HEK293 (cell line): ENCODE measurements around the gene DNASE2B.

Experiments used
- ATF2 ChIP-seq: fragments of 450-650 bp; formaldehyde crosslinking; IDR thresholded peaks from 2 replicates; pipeline ENCODE4 v1.5.1; 2016; ENCODE audit warnings: missing biosample characterization, missing genetic modification characterization, low read depth
- CTCF ChIP-seq: fragments of 450-650 bp; formaldehyde crosslinking; IDR thresholded peaks from 2 replicates; pipeline ENCODE4 v1.5.1; 2016; ENCODE audit warnings: missing biosample characterization, missing genetic modification characterization
- YY1 ChIP-seq: fragments of 450-650 bp; formaldehyde crosslinking; IDR thresholded peaks from 2 replicates; pipeline ENCODE4 v1.5.1; 2018; ENCODE audit warnings: missing biosample characterization, missing genetic modification characterization
- ZBTB17 ChIP-seq: fragments of 450-650 bp; formaldehyde crosslinking; IDR thresholded peaks from 2 replicates; pipeline ENCODE4 v1.5.1; 2016; ENCODE audit warnings: missing biosample characterization, missing genetic modification characterization
- ZNF169 ChIP-seq: fragments of 450-650 bp; formaldehyde crosslinking; IDR thresholded peaks from 2 replicates; pipeline ENCODE4 v1.5.1; 2016; ENCODE audit warnings: missing biosample characterization, missing genetic modification characterization
- ZNF239 ChIP-seq: fragments of 450-650 bp; formaldehyde crosslinking; IDR thresholded peaks from 2 replicates; pipeline ENCODE4 v1.5.1; 2016; ENCODE audit warnings: missing biosample characterization, missing genetic modification characterization
- ZNF24 ChIP-seq: fragments of 450-650 bp; formaldehyde crosslinking; IDR thresholded peaks from 2 replicates; pipeline ENCODE4 v1.5.1; 2016; ENCODE audit warnings: missing biosample characterization, missing genetic modification characterization
- ZNF335 ChIP-seq: fragments of 450-650 bp; formaldehyde crosslinking; conservative IDR thresholded peaks from 2 replicates; pipeline ENCODE4 v1.5.1; 2016; ENCODE audit warnings: missing biosample characterization, missing genetic modification characterization
- ZNF398 ChIP-seq: fragments of 450-650 bp; formaldehyde crosslinking; IDR thresholded peaks from 2 replicates; pipeline ENCODE4 v1.5.1; 2017; ENCODE audit warnings: missing biosample characterization, missing genetic modification characterization
- ZNF548 ChIP-seq: fragments of 450-650 bp; formaldehyde crosslinking; IDR thresholded peaks from 2 replicates; pipeline ENCODE4 v1.5.1; 2016; ENCODE audit warnings: missing biosample characterization, missing genetic modification characterization
- ZNF785 ChIP-seq: fragments of 450-650 bp; formaldehyde crosslinking; IDR thresholded peaks from 2 replicates; pipeline ENCODE4 v1.5.1; 2016; ENCODE audit warnings: missing biosample characterization, missing genetic modification characterization

- TF ChIP-seq ZNF239 (no peak), CTCF (tag by site-specific recombination) (no peak), ZNF398 (tag by site-specific recombination) (no peak), ZNF548 (tag by site-specific recombination) (no peak), YY1 (tag by site-specific recombination) (no peak), ZBTB17 (tag by site-specific recombination) (no peak), ZNF785 (no peak), ZNF335 (no peak), ATF2 (tag by site-specific recombination) (no peak), ZNF24 (tag by site-specific recombination) (no peak), ZNF169 (no peak)
Observed at GRCh38 chr1:84353695-84354094, 44.6 kb upstream of the DNASE2B start.
